ENCODE data around the gene LRRC27.

LRRC27 gene

DNA sequence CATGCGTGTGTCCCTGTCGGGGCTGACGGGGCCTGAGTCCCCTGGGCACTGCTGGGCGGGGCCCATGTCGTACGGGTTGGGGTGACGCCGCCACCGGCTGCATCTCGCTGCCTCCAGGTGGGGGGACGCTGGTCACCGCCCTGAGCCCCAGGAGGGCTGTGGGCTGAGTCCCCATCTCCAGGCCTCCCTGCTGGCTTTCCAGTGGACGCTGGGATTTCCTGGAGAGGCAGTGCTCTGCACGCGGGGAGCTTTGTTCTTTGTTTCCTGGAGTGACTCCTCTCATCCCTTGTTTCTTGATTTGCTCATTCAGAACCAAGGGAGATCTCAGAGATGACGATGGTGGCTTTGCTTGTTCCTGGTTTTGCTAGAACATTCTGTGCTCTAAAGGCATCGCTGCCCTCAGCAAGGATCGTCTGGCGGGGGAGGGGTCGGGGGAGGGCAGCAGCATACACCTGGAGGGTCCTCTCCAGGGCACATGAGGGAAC lies 86.0 kb downstream of the LRRC27 start:
- DNase-seq = no peak

DNA sequence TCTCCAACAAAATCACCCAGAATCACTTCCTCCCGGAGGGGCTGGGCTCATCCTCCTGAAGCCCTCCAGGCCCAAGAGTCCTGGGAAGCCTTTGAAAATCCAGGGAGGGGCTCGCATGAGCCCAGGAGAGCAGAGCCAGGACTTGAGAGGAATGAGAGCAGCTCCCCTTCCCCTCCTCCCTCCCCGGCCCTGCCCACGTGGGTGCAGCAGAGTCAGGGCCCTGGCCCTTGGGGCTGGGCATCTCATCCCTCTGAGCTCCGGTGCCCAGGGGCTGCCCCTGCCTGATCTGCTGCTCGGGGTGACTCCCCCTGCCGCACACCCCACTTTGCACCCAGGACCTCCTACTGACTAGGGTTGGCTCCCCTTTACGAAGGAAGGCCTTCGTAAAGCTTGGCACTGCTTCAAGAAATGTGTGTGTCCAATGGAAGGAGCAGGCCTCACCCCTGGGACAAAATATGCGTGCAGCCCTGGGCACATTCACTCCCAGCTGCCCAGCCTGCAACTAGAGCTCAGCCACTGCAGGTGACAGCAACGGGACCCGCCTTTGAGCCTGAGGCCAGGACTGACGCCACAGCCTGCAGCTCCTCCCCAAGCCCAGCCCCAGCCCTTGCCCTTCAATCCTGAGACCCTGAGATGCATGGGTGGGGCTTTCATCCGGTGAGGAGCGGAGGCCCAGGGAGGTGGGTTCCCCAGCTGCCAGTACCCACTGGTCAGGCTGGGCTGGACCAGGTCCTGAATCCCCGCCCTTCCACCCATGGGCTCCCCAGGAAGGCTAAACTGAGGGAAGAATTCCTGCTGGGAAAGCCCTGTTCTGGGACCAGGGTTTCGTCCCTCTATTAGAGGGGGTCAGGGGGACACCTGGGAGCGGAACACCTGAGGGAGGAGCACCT lies 86.8 kb downstream of the LRRC27 start:
- DNase-seq = no peak

DNA sequence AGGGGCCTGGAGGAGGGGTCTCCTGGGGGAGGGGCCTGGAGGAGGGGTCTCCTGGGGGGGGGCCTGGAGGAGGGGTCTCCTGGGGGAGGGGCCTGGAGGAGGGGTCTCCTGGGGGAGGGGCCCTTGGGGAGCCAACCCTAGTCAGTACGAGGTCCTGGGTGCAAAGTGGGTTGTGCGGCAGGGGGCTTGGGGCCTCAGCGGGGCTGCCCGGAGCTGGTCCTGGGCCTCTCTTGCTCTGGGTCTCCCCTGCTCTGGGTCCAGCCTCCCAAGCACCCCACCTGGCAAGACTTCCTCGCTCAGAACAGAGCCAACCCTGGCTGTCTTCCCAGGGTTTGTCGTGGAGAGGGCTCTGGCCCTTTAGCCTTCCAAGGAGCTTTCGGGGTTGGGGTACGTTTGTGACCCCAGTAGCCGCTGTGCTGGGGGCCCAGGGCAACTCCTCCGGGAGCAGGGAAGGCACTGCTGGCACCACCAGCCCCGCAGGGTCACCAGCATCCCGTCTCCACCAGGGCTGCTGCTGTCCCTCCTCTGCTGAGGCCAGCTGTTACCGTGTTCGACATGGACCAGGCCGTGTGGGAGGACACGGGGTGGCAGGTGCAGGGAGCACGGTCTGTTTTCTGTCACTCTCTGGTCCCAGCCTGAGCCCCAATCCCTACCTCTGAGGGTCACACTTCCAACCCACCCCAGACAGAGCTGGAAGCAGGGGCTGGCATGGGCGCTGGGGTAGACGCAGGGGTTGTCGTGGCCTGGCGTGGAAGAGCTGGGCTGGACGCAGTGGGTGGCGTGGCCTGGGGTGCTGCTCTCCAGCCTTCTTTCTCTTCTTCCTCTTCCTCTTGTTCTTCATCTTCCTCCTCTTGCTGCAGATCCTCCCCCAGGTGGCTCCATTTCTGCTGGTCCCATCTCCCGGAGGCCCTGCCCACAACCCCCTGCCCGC lies 87.8 kb downstream of the LRRC27 start:
- DNase-seq = no peak

DNA sequence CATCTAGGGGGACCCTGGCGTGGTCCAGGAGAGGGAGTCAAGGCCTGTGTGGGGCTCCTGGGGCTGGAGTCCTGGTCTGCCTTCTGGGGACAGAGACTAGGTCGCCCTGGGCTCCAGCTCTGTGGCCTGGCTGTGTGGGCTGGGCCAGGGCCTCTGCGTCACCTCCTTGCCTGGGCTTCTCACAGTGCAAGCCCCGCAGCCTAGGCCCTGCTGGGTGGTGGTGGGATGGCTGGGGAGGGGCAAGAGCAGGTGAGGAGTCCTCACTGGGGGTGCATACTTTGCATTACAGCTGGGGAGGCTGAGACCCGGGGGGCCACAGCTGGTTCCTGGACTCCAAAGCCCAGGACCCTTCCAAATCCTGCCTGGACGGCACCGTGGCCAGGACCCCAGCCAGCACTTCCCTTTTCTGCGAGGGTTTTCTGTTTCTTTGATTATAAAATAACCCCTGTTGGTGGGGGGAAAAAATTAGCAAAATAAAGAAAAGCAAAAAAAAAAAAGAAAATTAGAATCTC lies 88.5 kb downstream of the LRRC27 start:
- DNase-seq = no peak

DNA sequence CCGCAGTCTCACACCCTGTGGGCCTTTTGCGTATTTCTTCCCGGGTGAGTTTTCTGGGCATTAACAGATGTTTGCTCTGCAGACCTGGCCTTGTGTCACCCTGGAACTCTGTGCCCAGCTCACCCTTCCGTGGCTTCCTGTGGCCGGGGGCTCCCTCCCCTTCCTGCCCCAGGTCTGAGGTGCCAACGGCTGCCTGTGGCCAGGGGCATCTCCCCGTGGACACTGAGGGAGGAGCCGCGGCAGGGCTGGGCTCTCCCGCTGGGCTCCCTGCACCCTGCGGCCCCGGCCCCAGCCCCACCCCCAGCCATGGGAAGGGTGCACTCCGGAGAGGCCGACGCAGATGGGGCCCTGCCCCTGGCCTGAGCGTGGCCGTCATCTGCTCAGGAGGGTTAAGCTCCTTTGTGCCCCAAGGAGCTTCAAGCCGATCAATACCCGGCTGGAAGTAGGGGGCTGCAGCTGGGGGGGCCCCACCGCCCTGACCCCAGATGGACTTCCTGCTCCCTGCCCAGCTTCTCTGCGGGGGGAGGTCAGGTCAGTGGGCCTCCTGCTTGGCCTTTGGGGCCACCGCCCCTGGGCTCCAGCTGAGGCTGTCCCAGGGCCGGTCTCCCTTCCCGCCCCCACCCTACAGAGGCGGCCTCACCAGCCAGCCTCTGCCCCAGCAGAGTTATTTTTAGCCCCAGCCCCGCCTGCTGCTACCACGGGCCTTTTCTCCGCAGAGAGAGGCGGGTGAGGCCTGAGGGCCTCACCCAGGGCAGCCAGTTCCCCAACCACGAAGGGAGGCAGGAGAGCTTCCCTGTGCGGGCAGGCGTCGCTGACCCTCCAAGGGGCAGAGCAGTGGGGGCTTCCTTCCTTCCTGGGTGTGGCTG lies 89.2 kb downstream of the LRRC27 start:
- DNase-seq = no peak

DNA sequence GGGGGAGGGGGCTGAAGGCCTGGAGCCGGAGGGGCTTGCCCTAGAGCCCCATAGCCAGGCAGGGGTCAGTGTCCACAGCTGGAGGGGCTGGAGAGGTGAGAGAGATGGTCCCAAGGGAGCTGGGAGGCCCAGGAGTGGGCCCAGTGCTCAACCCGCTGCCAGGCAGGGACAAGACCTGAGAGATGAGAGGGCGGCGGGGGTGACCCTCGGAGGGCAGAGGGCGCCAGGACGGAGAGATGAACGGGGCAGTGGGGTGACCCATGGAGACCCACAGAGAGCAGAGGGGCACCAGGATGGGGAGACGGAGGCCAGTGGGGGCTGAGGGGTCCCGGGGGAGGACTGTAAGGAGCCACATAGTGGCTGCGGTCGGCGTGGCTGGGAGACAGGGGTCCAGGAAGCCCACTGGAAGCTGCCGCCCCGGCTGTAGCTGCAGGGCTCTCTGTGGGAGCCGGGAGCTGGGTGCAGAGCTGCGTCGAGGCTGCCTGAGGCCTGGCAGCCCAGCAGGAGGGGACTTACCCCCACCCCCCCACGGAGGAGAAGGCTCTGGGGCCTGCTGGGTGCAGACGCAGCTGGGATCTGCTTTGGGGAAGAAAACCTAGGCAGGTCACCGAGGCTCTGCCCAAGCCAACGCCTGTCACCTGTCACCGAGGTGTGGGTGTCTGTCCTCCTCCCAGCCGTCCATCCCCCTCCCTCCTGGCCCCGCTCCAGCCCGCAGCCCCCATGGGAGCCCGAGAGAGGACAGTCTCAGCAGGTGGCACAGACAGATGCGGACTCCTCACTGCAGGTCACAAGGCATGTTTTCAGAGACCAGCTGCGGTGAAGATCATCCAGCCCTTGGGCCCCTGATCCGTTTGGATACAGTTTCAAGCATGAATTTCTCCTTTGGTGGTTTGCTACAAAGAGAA lies 90.1 kb downstream of the LRRC27 start:
- DNase-seq = peak; percentile 41

DNA sequence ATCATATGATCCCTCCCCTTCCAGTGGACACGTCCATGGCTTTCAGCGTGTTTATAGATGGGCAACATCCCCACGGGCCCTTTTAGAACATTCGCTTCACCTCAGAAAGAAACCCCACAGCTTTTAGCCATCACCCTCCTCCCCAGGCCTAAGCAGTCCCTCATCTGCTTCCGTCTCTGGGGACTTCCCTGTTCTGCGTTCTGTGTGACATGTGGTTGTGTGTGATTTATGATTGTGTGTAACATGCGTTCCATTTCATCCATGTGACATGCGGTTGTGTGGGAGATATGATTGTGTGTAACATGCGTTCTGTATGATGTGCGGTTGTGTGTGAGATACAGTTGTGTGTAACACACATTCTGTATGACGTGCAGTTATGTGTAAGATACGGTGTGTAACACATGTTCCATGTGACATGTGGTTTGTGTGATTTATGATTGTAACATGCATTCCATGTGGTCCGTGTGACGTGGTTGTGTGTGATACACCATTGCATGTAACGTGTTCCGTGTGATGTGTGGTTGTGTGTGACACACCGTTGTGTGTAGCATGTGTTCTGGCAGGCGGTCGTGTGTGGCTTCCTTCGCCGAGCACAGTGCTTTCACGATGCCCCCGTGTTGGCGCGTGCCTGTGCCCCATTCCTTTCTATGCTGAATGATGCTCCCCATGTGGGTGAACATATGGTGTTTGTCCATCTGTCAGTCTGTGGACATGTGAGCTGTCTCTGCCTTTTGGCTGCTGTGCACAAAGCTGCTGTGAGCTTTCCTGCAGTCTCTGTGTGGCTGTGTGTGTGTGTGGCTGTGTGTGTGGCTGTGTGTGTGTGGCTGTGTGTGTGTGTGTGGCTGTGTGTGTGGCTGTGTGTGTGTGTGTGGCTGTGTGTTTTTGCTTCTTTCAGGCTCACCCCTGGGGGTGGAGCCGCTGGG lies 91.2 kb downstream of the LRRC27 start:
- DNase-seq = peak; percentile 54

DNA sequence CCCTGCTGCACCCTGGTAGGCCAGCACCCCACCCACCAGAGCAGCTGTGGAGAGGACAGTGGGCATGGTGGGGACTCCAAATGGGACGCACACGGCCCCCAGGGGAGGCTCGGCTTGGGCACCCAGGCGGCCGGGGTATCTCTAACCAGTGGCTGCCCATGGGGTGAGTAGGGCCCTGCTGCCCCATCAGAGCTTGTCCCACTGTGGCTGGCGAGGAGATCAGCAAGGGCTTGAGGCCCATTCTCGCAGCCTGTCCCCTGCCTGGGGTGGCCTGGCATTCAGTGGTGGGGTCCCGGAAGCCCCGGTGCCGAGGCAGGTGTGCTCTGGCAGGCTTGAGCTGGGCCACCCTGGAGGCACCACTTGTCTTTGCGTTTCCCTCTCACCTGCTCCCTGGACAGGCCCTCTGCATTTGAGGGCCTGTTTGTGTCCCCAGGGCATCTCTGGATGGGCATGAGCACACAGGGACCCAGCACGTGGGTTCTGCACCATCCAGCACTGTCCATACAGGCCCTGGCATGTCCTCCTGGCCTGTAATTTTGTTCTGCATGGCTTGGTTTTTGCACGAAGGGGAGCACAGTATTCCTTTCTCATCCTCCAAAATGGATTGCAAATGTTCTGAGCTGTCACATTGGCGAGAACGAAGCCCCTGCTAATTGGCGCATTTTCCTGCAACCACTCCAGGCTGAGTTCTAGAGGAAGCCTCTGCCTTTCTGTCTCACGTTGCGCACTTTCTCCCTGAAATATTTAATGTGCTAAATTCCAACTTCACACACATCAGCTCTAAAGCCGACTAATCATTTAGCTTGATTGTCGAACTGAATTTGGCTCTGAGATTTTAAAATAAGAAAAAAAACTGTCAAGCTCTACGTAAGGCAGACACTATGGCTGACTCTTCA lies 92.2 kb downstream of the LRRC27 start:
- no peak for DNase-seq

DNA sequence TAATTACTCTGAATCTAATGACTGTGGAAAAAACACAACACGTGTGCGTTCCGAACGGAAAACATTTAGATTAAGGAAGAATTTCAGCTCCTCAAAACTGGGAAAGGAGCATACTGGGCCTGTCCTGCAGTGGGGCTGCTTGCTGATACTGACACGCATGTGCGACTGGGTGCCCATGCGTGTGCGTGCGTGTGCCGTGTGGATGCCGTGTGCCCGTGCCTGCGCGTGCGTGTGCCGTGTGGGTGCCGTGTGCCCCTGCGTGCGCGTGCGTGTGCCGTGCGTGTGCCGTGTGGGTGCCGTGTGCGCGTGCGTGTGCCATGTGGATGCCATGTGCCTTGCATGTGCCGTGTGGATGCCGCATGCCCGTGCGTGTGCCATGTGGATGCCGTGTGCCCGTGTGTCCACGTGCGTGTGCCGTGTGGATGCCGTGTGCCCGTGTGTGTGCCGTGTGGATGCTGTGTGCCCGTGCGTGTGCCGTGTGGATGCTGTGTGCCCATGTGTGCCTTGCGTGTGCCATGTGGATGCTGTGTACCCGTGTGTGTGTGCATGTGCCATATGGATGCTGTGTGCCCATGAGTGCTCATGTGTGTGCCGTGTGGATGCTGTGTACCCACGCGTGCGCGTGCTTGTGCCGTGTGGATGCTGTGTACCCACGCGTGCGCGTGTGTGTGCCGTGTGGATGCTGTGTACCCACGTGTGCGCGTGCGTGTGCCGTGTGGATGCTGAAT lies 93.2 kb downstream of the LRRC27 start:
- DNase-seq = no peak

DNA sequence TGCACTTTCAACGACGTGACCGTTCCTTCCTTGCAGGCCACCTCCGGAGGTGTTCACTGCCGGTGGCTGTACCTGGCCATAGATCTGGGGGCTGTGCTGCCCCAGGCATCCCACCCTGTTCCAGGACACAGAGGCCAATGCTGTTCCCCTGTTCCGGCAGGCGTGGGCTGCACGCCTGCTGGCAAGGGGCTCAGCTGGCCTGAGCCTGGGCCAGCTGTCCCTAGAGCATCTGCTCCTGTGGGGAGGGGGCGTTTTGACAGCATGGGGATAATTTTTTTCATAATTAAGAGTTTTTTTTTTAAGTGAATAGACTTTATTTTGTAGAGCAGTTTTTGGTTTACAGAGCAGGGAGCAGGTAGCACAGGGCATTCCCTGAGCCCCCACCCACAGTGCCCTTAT lies 93.8 kb downstream of the LRRC27 start:
- DNase-seq = no peak

DNA sequence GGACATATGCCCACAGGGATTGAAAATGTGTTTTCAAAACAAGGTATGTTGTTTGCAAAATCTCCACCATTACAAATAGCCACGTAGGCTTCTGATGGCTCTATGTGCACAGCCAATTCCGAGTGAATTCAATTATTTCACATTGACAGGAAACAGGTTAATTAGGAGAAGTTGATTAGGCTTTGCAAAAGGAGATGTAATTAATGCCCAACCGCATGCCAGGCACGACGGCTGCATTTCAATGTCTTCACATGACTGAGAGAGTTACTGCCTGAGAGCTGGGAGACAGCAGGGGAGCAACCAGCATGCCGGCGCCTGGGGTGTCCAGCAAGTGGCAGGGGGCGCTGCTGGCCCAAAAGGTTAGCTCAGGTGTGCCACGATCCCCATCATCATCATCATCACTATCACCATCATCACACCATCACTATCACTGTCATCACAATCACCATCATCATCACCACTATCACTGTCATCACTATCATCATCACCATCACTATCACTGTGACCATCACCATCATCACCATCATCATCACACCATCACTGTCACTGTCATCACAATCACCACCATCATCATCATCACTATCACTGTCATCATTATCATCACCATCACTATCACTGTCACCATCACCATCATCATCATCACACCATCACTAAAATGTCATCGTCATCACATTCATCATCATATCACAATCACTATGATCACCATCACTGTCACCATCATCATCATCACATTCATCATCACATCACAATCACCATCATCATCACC lies 95.2 kb downstream of the LRRC27 start:
- DNase-seq = no peak

DNA sequence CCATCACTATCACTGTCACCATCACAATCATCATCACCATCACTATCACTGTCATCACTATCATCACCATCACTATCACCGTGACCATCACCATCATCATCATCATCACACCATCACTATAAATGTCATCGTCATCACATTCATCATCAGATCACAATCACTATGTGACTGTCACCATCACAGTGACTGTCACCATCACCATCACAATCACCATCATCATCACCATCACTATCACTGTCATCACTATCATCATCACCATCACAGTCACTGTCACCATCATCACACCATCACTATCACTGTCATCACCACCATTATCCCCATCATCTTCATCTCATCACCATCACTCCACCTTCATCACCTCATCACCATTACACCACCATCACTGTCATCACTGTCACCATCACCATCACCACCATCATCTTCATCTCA lies 96.0 kb downstream of the LRRC27 start:
- DNase-seq = no peak

DNA sequence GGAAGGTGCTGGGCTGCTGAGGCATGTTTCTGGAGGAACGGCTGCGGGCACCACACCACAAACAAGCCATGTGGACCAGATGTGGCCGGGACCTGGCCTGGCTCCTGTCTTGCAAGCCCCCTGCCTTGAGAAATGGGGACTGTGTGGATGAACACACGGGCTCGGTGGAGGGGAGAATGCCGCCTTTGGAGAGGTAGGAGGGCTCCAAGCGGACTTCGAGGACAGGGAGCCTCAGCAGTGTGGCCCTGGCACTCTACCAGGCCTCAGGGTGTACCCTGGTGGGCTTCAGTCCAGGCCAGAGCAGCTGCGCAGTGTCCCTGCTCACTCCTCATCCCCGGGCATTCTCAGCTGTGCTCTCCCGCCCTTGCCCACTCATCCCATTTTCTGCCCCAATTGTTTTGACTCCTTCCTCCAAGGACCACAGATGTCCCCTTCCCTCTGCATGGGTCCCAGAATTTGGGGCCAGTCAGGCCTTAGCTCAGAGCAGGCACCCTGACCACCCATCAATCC lies 96.5 kb downstream of the LRRC27 start:
- DNase-seq = no peak
